ENCODE data around the gene ZDHHC14.

ZDHHC14 gene

DNA sequence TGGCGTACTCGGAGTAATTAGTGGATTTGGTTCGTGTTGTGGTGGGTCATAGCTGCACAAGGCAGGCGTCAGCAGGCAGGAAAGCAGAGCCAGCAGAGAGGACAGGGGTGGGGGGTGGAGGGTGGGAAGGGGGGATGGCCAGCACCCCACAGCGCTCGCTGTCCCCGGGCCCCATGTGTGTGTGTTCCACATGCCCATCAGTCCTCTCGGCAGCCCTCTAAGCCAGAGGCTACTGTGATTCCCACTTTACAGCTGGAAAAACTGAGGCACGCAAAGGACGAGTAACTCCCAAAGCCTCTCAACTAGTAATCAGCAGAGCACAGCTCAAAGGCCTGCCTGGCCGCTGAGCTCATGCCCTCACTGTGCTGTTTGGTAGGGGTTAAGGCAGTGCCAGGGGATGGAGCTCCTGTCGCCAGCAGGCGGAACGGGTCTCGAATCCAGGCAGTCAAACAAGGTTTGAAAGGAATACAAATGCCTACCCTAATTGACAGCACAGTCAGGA is 175.2 kb downstream of the ZDHHC14 start:
- Histone ChIP-seq H4K20me1 (ENCODE audit: low read depth, low read length) (no peaks in the 10 kb centered on the region), H3K36me3 (ENCODE audit: low read length) (no peaks in the 10 kb centered on the region), H3K9me3 (ENCODE audit: insufficient read depth, low read length) (no peaks in the 10 kb centered on the region), H3K4me2 (ENCODE audit: low read depth, low read length, poor library complexity, severe bottlenecking) (no peak overlapping the region), H3K4me3 (ENCODE audit: insufficient read depth, low read length, poor library complexity, severe bottlenecking) (no peak overlapping the region), H3K9ac (ENCODE audit: low read length) (no peak overlapping the region), H3K27ac (ENCODE audit: low read depth, low read length) (no peak overlapping the region), H3K27me3 (ENCODE audit: low read length) (no peaks in the 10 kb centered on the region), H3K79me2 (ENCODE audit: insufficient read depth, low read length) (no peaks in the 10 kb centered on the region), H3K9me2 (replicated peaks; ENCODE audit: insufficient read depth, low read length) (no peaks in the 10 kb centered on the region), H3F3A (ENCODE audit: insufficient read depth) (0 out of 2 replicates have a peak, but pooled peaks cover under 1% of the 10 kb centered on the region), H2AFZ (ENCODE audit: low read depth, low read length, severe bottlenecking) (no peak overlapping the region)
- TF ChIP-seq, protein P1, sequence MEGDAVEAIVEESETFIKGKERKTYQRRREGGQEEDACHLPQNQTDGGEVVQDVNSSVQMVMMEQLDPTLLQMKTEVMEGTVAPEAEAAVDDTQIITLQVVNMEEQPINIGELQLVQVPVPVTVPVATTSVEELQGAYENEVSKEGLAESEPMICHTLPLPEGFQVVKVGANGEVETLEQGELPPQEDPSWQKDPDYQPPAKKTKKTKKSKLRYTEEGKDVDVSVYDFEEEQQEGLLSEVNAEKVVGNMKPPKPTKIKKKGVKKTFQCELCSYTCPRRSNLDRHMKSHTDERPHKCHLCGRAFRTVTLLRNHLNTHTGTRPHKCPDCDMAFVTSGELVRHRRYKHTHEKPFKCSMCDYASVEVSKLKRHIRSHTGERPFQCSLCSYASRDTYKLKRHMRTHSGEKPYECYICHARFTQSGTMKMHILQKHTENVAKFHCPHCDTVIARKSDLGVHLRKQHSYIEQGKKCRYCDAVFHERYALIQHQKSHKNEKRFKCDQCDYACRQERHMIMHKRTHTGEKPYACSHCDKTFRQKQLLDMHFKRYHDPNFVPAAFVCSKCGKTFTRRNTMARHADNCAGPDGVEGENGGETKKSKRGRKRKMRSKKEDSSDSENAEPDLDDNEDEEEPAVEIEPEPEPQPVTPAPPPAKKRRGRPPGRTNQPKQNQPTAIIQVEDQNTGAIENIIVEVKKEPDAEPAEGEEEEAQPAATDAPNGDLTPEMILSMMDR (IDR thresholded peaks at IDR 0.05; ENCODE audit: insufficient read depth, low read length, poor library complexity, severe bottlenecking): no peak
- TF ChIP-seq EZH2phosphoT487 (conservative IDR thresholded peaks at IDR 0.05; ENCODE audit: low read length): no peak

DNA sequence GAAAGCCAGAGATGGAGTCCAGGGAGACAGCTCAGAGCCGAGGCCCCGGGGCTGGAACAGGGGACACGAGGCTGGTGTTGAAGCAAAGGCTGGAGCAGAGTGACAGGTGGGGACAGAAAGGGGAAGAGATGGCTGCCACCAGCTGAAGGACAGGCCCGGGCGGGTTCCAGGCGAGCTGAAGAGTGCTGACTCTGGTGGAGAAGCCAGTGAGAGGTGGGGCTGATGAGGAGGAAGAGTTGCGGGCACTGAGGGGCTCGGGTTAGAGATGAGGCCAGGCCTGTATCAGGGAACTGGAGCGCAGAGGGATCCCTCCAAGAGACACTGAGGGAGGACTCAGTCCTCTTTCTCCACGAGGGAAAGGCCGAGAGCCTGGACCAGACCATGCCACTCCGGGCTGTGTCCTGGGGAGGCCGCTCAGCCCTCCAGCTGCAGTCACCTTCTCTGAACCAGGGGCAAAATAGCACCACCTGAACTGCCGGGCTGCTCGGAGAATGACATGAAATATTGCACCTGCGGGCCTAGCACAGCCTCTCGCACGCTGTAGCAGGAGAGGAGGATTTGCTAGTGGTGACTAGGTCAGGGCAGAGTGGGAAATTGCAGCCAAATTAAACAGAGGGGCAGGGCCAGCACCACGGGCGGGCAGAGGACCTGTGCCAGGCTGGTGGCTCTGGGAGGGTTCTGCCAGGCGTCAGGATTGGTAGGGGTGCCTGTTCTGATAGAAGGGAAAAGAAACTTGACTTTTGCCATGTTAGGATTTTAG is 175.9 kb downstream of the ZDHHC14 start:
- H3K36me3 ChIP-seq (ENCODE audit: low read length): no peaks in the 10 kb centered on the region
- H3K4me3 ChIP-seq (ENCODE audit: insufficient read depth, low read length, poor library complexity, severe bottlenecking): no peak overlapping the region
- no peak overlapping the region for H2AFZ ChIP-seq (ENCODE audit: low read depth, low read length, severe bottlenecking)
- no peak overlapping the region for H3K27ac ChIP-seq (ENCODE audit: low read depth, low read length)
- TF ChIP-seq, protein P1 (IDR thresholded peaks at IDR 0.05; ENCODE audit: insufficient read depth, low read length, poor library complexity, severe bottlenecking): no peak
- H3K9me2 ChIP-seq (replicated peaks; ENCODE audit: insufficient read depth, low read length): no peaks in the 10 kb centered on the region
- no peak overlapping the region for H3K9ac ChIP-seq (ENCODE audit: low read length)
- no peaks in the 10 kb centered on the region for H3K79me2 ChIP-seq (ENCODE audit: insufficient read depth, low read length)
- no peaks in the 10 kb centered on the region for H3K9me3 ChIP-seq (ENCODE audit: insufficient read depth, low read length)
- H4K20me1 ChIP-seq (ENCODE audit: low read depth, low read length): no peaks in the 10 kb centered on the region
- H3F3A ChIP-seq (ENCODE audit: insufficient read depth): 0 out of 2 replicates have a peak, but pooled peaks cover 6% of the 10 kb centered on the region
- H3K4me2 ChIP-seq (ENCODE audit: low read depth, low read length, poor library complexity, severe bottlenecking): peak overlapping the region; percentile 5
- H3K27me3 ChIP-seq (ENCODE audit: low read length): no peaks in the 10 kb centered on the region

GRCh38 chr6:157557559-157557958 is 176.6 kb downstream of the ZDHHC14 start:
- Histone ChIP-seq H4K20me1 (ENCODE audit: low read depth, low read length) (no peaks in the 10 kb centered on the region), H3F3A (ENCODE audit: insufficient read depth) (0 out of 2 replicates have a peak, but pooled peaks cover 6% of the 10 kb centered on the region), H3K4me3 (ENCODE audit: insufficient read depth, low read length, poor library complexity, severe bottlenecking) (no peak overlapping the region), H2AFZ (ENCODE audit: low read depth, low read length, severe bottlenecking) (no peak overlapping the region), H3K9me3 (ENCODE audit: insufficient read depth, low read length) (no peaks in the 10 kb centered on the region), H3K9ac (ENCODE audit: low read length) (no peak overlapping the region), H3K27ac (ENCODE audit: low read depth, low read length) (no peak overlapping the region), H3K9me2 (replicated peaks; ENCODE audit: insufficient read depth, low read length) (no peaks in the 10 kb centered on the region), H3K4me2 (ENCODE audit: low read depth, low read length, poor library complexity, severe bottlenecking) (peak overlapping the region; percentile 5), H3K79me2 (ENCODE audit: insufficient read depth, low read length) (no peaks in the 10 kb centered on the region), H3K36me3 (ENCODE audit: low read length) (no peaks in the 10 kb centered on the region), H3K27me3 (ENCODE audit: low read length) (no peaks in the 10 kb centered on the region)
- TF ChIP-seq, protein P1 (IDR thresholded peaks at IDR 0.05; ENCODE audit: insufficient read depth, low read length, poor library complexity, severe bottlenecking): no peak
- no peak for TF ChIP-seq EZH2phosphoT487 (conservative IDR thresholded peaks at IDR 0.05; ENCODE audit: low read length)
